ENCODE measurements around the gene PADI4.

DNA sequence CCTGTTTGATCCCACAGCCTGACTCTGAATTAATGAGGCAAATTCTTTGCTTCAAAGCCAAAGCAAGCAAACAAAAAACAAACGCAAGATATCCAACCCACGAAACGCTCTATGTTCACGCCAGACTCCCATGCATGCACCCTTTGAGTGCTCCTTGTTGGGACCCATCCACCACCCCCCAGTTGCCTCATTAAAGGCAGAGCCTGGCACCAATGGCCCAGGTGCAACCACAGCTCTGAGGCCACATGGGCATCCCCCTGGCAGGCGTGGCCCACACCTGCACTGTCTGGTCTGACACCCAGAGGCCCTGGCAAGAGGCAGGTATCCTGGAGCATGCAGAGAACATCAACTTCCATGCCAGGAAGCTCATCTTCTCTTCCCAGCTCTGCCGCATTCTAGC is 1.1 kb upstream of the PADI4 start:
- TF ChIP-seq, protein P1, sequence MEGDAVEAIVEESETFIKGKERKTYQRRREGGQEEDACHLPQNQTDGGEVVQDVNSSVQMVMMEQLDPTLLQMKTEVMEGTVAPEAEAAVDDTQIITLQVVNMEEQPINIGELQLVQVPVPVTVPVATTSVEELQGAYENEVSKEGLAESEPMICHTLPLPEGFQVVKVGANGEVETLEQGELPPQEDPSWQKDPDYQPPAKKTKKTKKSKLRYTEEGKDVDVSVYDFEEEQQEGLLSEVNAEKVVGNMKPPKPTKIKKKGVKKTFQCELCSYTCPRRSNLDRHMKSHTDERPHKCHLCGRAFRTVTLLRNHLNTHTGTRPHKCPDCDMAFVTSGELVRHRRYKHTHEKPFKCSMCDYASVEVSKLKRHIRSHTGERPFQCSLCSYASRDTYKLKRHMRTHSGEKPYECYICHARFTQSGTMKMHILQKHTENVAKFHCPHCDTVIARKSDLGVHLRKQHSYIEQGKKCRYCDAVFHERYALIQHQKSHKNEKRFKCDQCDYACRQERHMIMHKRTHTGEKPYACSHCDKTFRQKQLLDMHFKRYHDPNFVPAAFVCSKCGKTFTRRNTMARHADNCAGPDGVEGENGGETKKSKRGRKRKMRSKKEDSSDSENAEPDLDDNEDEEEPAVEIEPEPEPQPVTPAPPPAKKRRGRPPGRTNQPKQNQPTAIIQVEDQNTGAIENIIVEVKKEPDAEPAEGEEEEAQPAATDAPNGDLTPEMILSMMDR (IDR thresholded peaks at IDR 0.05), result no peak
- no peak for TF ChIP-seq POLR2A (IDR thresholded peaks at IDR 0.05)
